ENCODE results near the gene ZNF462. TPM values are rescaled to one million over a fixed set of nuclear protein-coding genes. Genes with fewer than 3 reads are reported as not detected.

The ZNF462 gene
- total RNA-seq, 2 donors from 2014 or later: 6.0 to 11.0 TPM

GRCh38 chr9:106958955-106959657, 96.1 kb downstream of the ZNF462 start:
- H3K27me3 Mint-ChIP-seq: no peaks in the 10 kb centered on the region
- no peaks in the 10 kb centered on the region for H3K36me3 Mint-ChIP-seq (ENCODE audit: low read depth)
- no peak for DNase-seq
- H3K4me1 Mint-ChIP-seq: no peaks in the 10 kb centered on the region
- ATAC-seq: no peak
- no peak overlapping the region for H3K4me3 Mint-ChIP-seq
- H3K27ac Mint-ChIP-seq: no peak overlapping the region
- no peaks in the 10 kb centered on the region for H3K9me3 ChIP-seq (ENCODE audit: control insufficient read depth, low read length, poor library complexity, severe bottlenecking)

- no peak overlapping the region for H3K4me3 Mint-ChIP-seq
- ATAC-seq (no peak), DNase-seq (no peak)
- H3K36me3 Mint-ChIP-seq (ENCODE audit: low read depth): no peaks in the 10 kb centered on the region
- no peaks in the 10 kb centered on the region for H3K27me3 Mint-ChIP-seq
- H3K9me3 ChIP-seq (ENCODE audit: control insufficient read depth, low read length, poor library complexity, severe bottlenecking): no peaks in the 10 kb centered on the region
- H3K4me1 Mint-ChIP-seq: no peaks in the 10 kb centered on the region
- no peak overlapping the region for H3K27ac Mint-ChIP-seq
Measured at GRCh38 chr9:106960258-106960657, 97.3 kb downstream of the ZNF462 start.

- DNase-seq (no peak), ATAC-seq (no peak)
- H3K36me3 Mint-ChIP-seq (ENCODE audit: low read depth): no peaks in the 10 kb centered on the region
- no peak overlapping the region for H3K27ac Mint-ChIP-seq
- no peaks in the 10 kb centered on the region for H3K27me3 Mint-ChIP-seq
- no peaks in the 10 kb centered on the region for H3K9me3 ChIP-seq (ENCODE audit: control insufficient read depth, low read length, poor library complexity, severe bottlenecking)
- H3K4me1 Mint-ChIP-seq: no peaks in the 10 kb centered on the region
- no peak overlapping the region for H3K4me3 Mint-ChIP-seq
Measured at GRCh38 chr9:106961623-106962022, 98.7 kb downstream of the ZNF462 start.

GRCh38 chr9:106962122-106962521, 99.2 kb downstream of the ZNF462 start:
- no peaks in the 10 kb centered on the region for H3K9me3 ChIP-seq (ENCODE audit: control insufficient read depth, low read length, poor library complexity, severe bottlenecking)
- Mint-ChIP-seq H3K27me3 (no peaks in the 10 kb centered on the region), H3K4me1 (no peaks in the 10 kb centered on the region), H3K36me3 (ENCODE audit: low read depth) (no peaks in the 10 kb centered on the region), H3K4me3 (no peak overlapping the region), H3K27ac (no peak overlapping the region)
- no peak for ATAC-seq
- no peak for DNase-seq

GRCh38 chr9:106962615-106963363, 99.8 kb downstream of the ZNF462 start:
- Mint-ChIP-seq H3K4me3 (no peak overlapping the region), H3K27me3 (no peaks in the 10 kb centered on the region), H3K27ac (no peak overlapping the region), H3K36me3 (ENCODE audit: low read depth) (no peaks in the 10 kb centered on the region), H3K4me1 (no peaks in the 10 kb centered on the region)
- no peaks in the 10 kb centered on the region for H3K9me3 ChIP-seq (ENCODE audit: control insufficient read depth, low read length, poor library complexity, severe bottlenecking)
- ATAC-seq (no peak), DNase-seq (no peak)

- no peaks in the 10 kb centered on the region for H3K9me3 ChIP-seq (ENCODE audit: control insufficient read depth, low read length, poor library complexity, severe bottlenecking)
- no peaks in the 10 kb centered on the region for H3K4me1 Mint-ChIP-seq
- H3K27me3 Mint-ChIP-seq: no peaks in the 10 kb centered on the region
- H3K36me3 Mint-ChIP-seq (ENCODE audit: low read depth): no peaks in the 10 kb centered on the region
- no peak overlapping the region for H3K4me3 Mint-ChIP-seq
- no peak for ATAC-seq
- DNase-seq: no peak
- H3K27ac Mint-ChIP-seq: no peak overlapping the region
Measured at GRCh38 chr9:106963684-106964083, 100.7 kb downstream of the ZNF462 start.

GRCh38 chr9:106964329-106964728, 101.4 kb downstream of the ZNF462 start:
- no peak for DNase-seq
- no peaks in the 10 kb centered on the region for H3K4me1 Mint-ChIP-seq

GRCh38 chr9:106964822-106965525, 102.0 kb downstream of the ZNF462 start:
- Mint-ChIP-seq H3K27ac (no peak overlapping the region), H3K4me3 (no peak overlapping the region), H3K4me1 (no peaks in the 10 kb centered on the region), H3K36me3 (ENCODE audit: low read depth) (no peaks in the 10 kb centered on the region), H3K27me3 (no peaks in the 10 kb centered on the region)
- ATAC-seq: no peak
- H3K9me3 ChIP-seq (ENCODE audit: control insufficient read depth, low read length, poor library complexity, severe bottlenecking): no peaks in the 10 kb centered on the region
- DNase-seq: no peak

More at GRCh38 chr9:106964329-106964728, 101.4 kb downstream of the ZNF462 start:
- no peaks in the 10 kb centered on the region for H3K9me3 ChIP-seq (ENCODE audit: control insufficient read depth, low read length, poor library complexity, severe bottlenecking)
- H3K4me3 Mint-ChIP-seq: no peak overlapping the region
- H3K36me3 Mint-ChIP-seq (ENCODE audit: low read depth): no peaks in the 10 kb centered on the region
- no peak overlapping the region for H3K27ac Mint-ChIP-seq
- ATAC-seq: no peak
- no peaks in the 10 kb centered on the region for H3K27me3 Mint-ChIP-seq

GRCh38 chr9:106966481-106966880, 103.5 kb downstream of the ZNF462 start:
- Mint-ChIP-seq H3K4me1 (no peaks in the 10 kb centered on the region), H3K27ac (no peak overlapping the region), H3K4me3 (no peak overlapping the region), H3K36me3 (ENCODE audit: low read depth) (no peaks in the 10 kb centered on the region), H3K27me3 (no peaks in the 10 kb centered on the region)
- DNase-seq: no peak
- H3K9me3 ChIP-seq (ENCODE audit: control insufficient read depth, low read length, poor library complexity, severe bottlenecking): no peaks in the 10 kb centered on the region
- no peak for ATAC-seq

- no peak for ATAC-seq
- H3K27ac Mint-ChIP-seq: no peak overlapping the region
- H3K4me3 Mint-ChIP-seq: no peak overlapping the region
- no peaks in the 10 kb centered on the region for H3K36me3 Mint-ChIP-seq (ENCODE audit: low read depth)
- no peaks in the 10 kb centered on the region for H3K4me1 Mint-ChIP-seq
- H3K27me3 Mint-ChIP-seq: no peaks in the 10 kb centered on the region
- H3K9me3 ChIP-seq (ENCODE audit: control insufficient read depth, low read length, poor library complexity, severe bottlenecking): no peaks in the 10 kb centered on the region
- no peak for DNase-seq
Measured at GRCh38 chr9:106969696-106970095, 106.7 kb downstream of the ZNF462 start.

GRCh38 chr9:106970219-106970975, 107.4 kb downstream of the ZNF462 start:
- no peak for ATAC-seq
- no peak overlapping the region for H3K4me3 Mint-ChIP-seq
- no peaks in the 10 kb centered on the region for H3K27me3 Mint-ChIP-seq
- H3K9me3 ChIP-seq (ENCODE audit: control insufficient read depth, low read length, poor library complexity, severe bottlenecking): no peaks in the 10 kb centered on the region
- no peak overlapping the region for H3K27ac Mint-ChIP-seq
- no peak for DNase-seq
- H3K36me3 Mint-ChIP-seq (ENCODE audit: low read depth): no peaks in the 10 kb centered on the region
- no peaks in the 10 kb centered on the region for H3K4me1 Mint-ChIP-seq

GRCh38 chr9:106970976-106971457, 108.1 kb downstream of the ZNF462 start:
- DNase-seq: no peak
- no peak for ATAC-seq
- no peaks in the 10 kb centered on the region for H3K27me3 Mint-ChIP-seq
- no peaks in the 10 kb centered on the region for H3K4me1 Mint-ChIP-seq
- H3K27ac Mint-ChIP-seq: no peak overlapping the region
- H3K36me3 Mint-ChIP-seq (ENCODE audit: low read depth): no peaks in the 10 kb centered on the region
- no peak overlapping the region for H3K4me3 Mint-ChIP-seq
- no peaks in the 10 kb centered on the region for H3K9me3 ChIP-seq (ENCODE audit: control insufficient read depth, low read length, poor library complexity, severe bottlenecking)

GRCh38 chr9:106972082-106972481, 109.1 kb downstream of the ZNF462 start:
- Mint-ChIP-seq H3K27me3 (no peaks in the 10 kb centered on the region), H3K4me1 (no peaks in the 10 kb centered on the region), H3K27ac (no peak overlapping the region), H3K4me3 (no peak overlapping the region), H3K36me3 (ENCODE audit: low read depth) (no peaks in the 10 kb centered on the region)
- H3K9me3 ChIP-seq (ENCODE audit: control insufficient read depth, low read length, poor library complexity, severe bottlenecking): no peaks in the 10 kb centered on the region
- ATAC-seq (no peak), DNase-seq (no peak)

Measured in T-helper 17 cell (primary cell).